Gastrocnemius medialis (tissue), 4 donors: ENCODE data around the gene RAB9A.

Experiments
- POLR2A ChIP-seq, 2 donors: fragments of 450-650 bp; IDR thresholded peaks; one replicate each; pipeline ENCODE4 v1.6.1; 2017; ENCODE audit warnings: antibody characterized with exemption in 2 of 2, mild to moderate bottlenecking in 2 of 2, moderate library complexity in 2 of 2
- TF ChIP-seq, protein P1 (sequence below), 5 experiments: fragments of 450-650 bp in 3 of 5; fragments of 200-600 bp in 2 of 5; sonication (generic) in 2 of 5; IDR thresholded peaks in 4 of 5; conservative IDR thresholded peaks in 1 of 5; 1 replicate in 4 of 5; 2 replicates in 1 of 5; pipeline ENCODE4 v1.5.1; 2016 to 2019; ENCODE audit warnings: antibody characterized with exemption in 5 of 5, mild to moderate bottlenecking in 3 of 5, moderate library complexity in 3 of 5

DNA sequence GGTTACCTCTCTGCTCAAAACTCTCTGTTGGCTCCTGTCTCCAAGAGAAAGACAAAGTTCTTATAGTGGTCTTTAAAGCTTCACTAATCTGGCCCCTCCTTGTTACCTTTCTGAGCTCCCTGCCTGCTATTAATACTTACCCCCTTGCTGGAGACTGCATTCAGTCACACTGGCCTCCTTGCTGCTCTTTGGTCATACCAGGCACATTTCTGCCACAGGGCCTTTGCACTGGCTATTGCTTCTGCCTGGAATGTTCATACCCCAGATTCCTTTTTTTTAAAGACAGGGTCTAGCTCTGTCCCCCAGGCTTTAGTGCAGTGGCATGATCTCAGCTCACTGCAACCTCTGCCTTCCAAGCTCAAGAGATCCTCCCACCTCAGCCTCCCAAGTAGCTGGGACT is 15.9 kb upstream of the RAB9A start:
- TF ChIP-seq, protein P1, sequence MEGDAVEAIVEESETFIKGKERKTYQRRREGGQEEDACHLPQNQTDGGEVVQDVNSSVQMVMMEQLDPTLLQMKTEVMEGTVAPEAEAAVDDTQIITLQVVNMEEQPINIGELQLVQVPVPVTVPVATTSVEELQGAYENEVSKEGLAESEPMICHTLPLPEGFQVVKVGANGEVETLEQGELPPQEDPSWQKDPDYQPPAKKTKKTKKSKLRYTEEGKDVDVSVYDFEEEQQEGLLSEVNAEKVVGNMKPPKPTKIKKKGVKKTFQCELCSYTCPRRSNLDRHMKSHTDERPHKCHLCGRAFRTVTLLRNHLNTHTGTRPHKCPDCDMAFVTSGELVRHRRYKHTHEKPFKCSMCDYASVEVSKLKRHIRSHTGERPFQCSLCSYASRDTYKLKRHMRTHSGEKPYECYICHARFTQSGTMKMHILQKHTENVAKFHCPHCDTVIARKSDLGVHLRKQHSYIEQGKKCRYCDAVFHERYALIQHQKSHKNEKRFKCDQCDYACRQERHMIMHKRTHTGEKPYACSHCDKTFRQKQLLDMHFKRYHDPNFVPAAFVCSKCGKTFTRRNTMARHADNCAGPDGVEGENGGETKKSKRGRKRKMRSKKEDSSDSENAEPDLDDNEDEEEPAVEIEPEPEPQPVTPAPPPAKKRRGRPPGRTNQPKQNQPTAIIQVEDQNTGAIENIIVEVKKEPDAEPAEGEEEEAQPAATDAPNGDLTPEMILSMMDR (IDR thresholded peaks at IDR 0.05 in 4 of 5, conservative IDR thresholded peaks at IDR 0.05 in 1 of 5) = no peak
- no peak for TF ChIP-seq POLR2A (IDR thresholded peaks at IDR 0.05)
